ENCODE results near the gene GRIK3. TPM values are rescaled to one million over a fixed set of nuclear protein-coding genes. Genes with fewer than 3 reads are reported as not detected.

The GRIK3 gene
- total and polyA plus RNA-seq, 2 of the 8 experiments (the other 6 are each of a cell fraction or from before 2014, with no cell fraction given), result 2.1 to 3.4 TPM

DNA sequence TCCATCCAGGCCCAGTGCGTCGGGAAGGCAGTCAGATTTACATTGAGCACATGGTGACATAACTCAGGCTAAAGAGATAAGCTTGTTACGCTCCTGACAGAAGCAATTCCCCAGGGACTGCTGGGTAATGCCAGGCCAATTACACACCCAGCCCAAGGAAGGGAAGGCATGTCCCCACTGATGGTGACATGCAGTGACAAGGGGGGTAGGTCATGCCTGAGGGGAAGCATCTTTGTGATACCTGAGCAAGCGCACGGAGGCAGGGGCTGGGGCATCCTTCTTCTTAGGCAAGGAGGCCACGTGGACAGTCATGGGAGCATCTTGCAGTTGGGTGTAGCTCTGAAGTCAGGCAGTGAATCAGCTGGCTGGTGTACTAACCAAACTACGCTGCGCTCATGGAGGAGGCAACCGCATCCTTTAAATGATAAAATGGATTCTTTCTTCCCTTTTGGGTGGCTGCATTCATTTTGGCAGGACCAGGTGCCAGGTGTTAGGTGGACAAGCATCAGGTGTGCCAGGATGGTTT lies 39.6 kb upstream of the GRIK3 start:
- 0 out of 2 replicates have a peak overlapping the region, but pooled peaks have one; percentile 64 for H2BK12ac ChIP-seq (ENCODE audit: low read depth, low read length)
- no peaks in the 10 kb centered on the region for H3K23me2 ChIP-seq (ENCODE audit: low read depth, low read length)
- WGBS, 2 experiments (ENCODE audit: extremely low coverage in 1 of 2, insufficient coverage in 1 of 2, insufficient read length in 1 of 2, insufficient replicate concordance in 2 of 2, low coverage in 1 of 2, low lambda C conversion rate in 2 of 2, missing lambda C conversion rate in 1 of 2), result 88% methylated on average over 9 of the region's 9 CpGs; no CpG with 5 or more reads in 1 of the 2 experiments
- no peak overlapping the region for H3K56ac ChIP-seq (replicated peaks; ENCODE audit: insufficient read length, low read depth, low read length)
- H3K4me1 ChIP-seq (replicated peaks in 1 of 4; ENCODE audit: control insufficient read depth in 3 of 4, insufficient read depth in 4 of 4, low read length in 3 of 4), result peaks cover 0 to 3% (median under 1%) of the 10 kb centered on the region in 4 experiments; a peak in 3 of 7 replicates
- ChIA-PET CTCF (ENCODE audit: partially characterized antibody) (interaction anchor here (0.6 to 2.8 kb wide), 11 partner anchors 8 to 531 kb away, joined by 3 to 9 read pairs (median 4); no protein-coding TSS in a partner anchor), POLR2A (ENCODE audit: partially characterized antibody) (interaction anchor here (1.3 to 1.4 kb wide), 2 partner anchors 10 to 19 kb away, joined by 4 read pairs; no protein-coding TSS in a partner anchor)
- H3K9me3 ChIP-seq (ENCODE audit: insufficient read depth in 2 of 2, low read depth in 1 of 2, low read length in 1 of 2), result no peaks in the 10 kb centered on the region
- no peaks in the 10 kb centered on the region for H3K79me2 ChIP-seq (ENCODE audit: control insufficient read depth in 1 of 2, insufficient read depth in 2 of 2, low read length in 2 of 2)
- no peak overlapping the region for H4K5ac ChIP-seq (ENCODE audit: insufficient read length, low read depth, low read length)
- H2AK5ac ChIP-seq (ENCODE audit: low read depth, low read length), result no peak overlapping the region
- no peak overlapping the region for H3K27ac ChIP-seq (ENCODE audit: low read depth, low read length)
- no peak overlapping the region for H4K91ac ChIP-seq (replicated peaks; ENCODE audit: insufficient read length, low read length)
- no peak overlapping the region for H3K9ac ChIP-seq (replicated peaks in 1 of 4; ENCODE audit: extremely low read depth in 1 of 4, low read depth in 3 of 4, low read length in 3 of 4)
- H3K23ac ChIP-seq (ENCODE audit: insufficient read length), result no peak overlapping the region
- H2AFZ ChIP-seq (ENCODE audit: low read length), result no peak overlapping the region
- no peak overlapping the region for H2BK5ac ChIP-seq (ENCODE audit: low read depth, low read length)
- no peak overlapping the region for H3K4me2 ChIP-seq (ENCODE audit: insufficient read depth in 1 of 2, low read depth in 2 of 2, low read length in 2 of 2)
- H2BK120ac ChIP-seq (replicated peaks; ENCODE audit: low read depth, low read length), result no peak overlapping the region
- no peak overlapping the region for H4K8ac ChIP-seq (ENCODE audit: extremely low read depth, insufficient read depth, low read length)
- no peaks in the 10 kb centered on the region for H3K36me3 ChIP-seq (ENCODE audit: control insufficient read depth in 2 of 4, insufficient read depth in 4 of 4, low read length in 3 of 4)
- H3K14ac ChIP-seq (ENCODE audit: insufficient read length), result no peak overlapping the region
- no peak overlapping the region for H2BK15ac ChIP-seq (ENCODE audit: low read length)
- no peak for DNase-seq (ENCODE audit: low read depth in 1 of 2, low spot score in 2 of 2)
- H3K27me3 ChIP-seq (replicated peaks in 1 of 4; ENCODE audit: control insufficient read depth in 3 of 4, extremely low read depth in 1 of 4, insufficient read depth in 3 of 4, low read length in 3 of 4), result peaks cover 0 to 2% (median 0%) of the 10 kb centered on the region in 4 experiments; a peak in 1 of 7 replicates
- H4K20me1 ChIP-seq (replicated peaks in 1 of 2; ENCODE audit: control insufficient read depth in 1 of 2, insufficient read depth in 2 of 2, low read length in 2 of 2), result no peaks in the 10 kb centered on the region
- no peak overlapping the region for H3K18ac ChIP-seq (ENCODE audit: extremely low read depth, low read length)
- H3K4ac ChIP-seq (replicated peaks; ENCODE audit: insufficient read length, low read depth, low read length), result no peak overlapping the region
- no peak overlapping the region for H2BK20ac ChIP-seq (ENCODE audit: low read length)
- FAIRE-seq, result no peak
- no peaks in the 10 kb centered on the region for H3K79me1 ChIP-seq (ENCODE audit: low read depth, low read length)
- H3K4me3 ChIP-seq (ENCODE audit: extremely low read depth in 1 of 4, insufficient read depth in 2 of 4, low read depth in 3 of 4, low read length in 4 of 4), result no peak overlapping the region
- TF ChIP-seq CBX5 (IDR thresholded peaks at IDR 0.05; ENCODE audit: low read depth, low read length), result no peak
- TF ChIP-seq, protein P1, sequence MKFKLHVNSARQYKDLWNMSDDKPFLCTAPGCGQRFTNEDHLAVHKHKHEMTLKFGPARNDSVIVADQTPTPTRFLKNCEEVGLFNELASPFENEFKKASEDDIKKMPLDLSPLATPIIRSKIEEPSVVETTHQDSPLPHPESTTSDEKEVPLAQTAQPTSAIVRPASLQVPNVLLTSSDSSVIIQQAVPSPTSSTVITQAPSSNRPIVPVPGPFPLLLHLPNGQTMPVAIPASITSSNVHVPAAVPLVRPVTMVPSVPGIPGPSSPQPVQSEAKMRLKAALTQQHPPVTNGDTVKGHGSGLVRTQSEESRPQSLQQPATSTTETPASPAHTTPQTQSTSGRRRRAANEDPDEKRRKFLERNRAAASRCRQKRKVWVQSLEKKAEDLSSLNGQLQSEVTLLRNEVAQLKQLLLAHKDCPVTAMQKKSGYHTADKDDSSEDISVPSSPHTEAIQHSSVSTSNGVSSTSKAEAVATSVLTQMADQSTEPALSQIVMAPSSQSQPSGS (IDR thresholded peaks at IDR 0.05; ENCODE audit: low read length), result no peak
- TF ChIP-seq RAD21 (IDR thresholded peaks at IDR 0.05 in 1 of 2, conservative IDR thresholded peaks at IDR 0.05 in 1 of 2; ENCODE audit: low read depth in 2 of 2, low read length in 2 of 2), result no peak
- TF ChIP-seq NRF1 (IDR thresholded peaks at IDR 0.05; ENCODE audit: low read depth, low read length), result no peak
- no peak for TF ChIP-seq TAF1 (IDR thresholded peaks at IDR 0.05; ENCODE audit: low read depth, low read length)
- TF ChIP-seq GTF2F1 (IDR thresholded peaks at IDR 0.05; ENCODE audit: borderline replicate concordance, low read depth, low read length), result no peak
- TF ChIP-seq SP4 (IDR thresholded peaks at IDR 0.05; ENCODE audit: low read length), result no peak
- TF ChIP-seq CHD2 (IDR thresholded peaks at IDR 0.05; ENCODE audit: low read length), result no peak
- no peak for TF ChIP-seq RXRA (IDR thresholded peaks at IDR 0.05; ENCODE audit: insufficient read depth, low read depth, low read length)
- no peak for TF ChIP-seq RBBP5 (IDR thresholded peaks at IDR 0.05; ENCODE audit: borderline replicate concordance, low read depth, low read length)
- no peak for TF ChIP-seq TCF12 (IDR thresholded peaks at IDR 0.05; ENCODE audit: low read depth, low read length)
- TF ChIP-seq POLR2AphosphoS5 (IDR thresholded peaks at IDR 0.05; ENCODE audit: low read depth, low read length), result no peak
